GM19438 (cell line): Measurements from ENCODE around the gene PNLDC1.
"Not testable (repeated sequence)": the region's sequence is repeated elsewhere in the genome, so short reads cannot be mapped to it uniquely, and the experiment has no call there.

Experiments
- ATAC-seq: cut with Tn5 transposase; IDR thresholded peaks from one replicate; pipeline ENCODE4 v1.9.1; 2021; ENCODE audit warnings: low read depth; ENCODE audit not compliant: unreplicated experiment

Gene PNLDC1

GRCh38 chr6:159817951-159818739, 18.1 kb downstream of the PNLDC1 start:
- no peak for ATAC-seq

- no peak for ATAC-seq
Measured at GRCh38 chr6:159819098-159819497, 19.0 kb downstream of the PNLDC1 start.

GRCh38 chr6:159819932-159820640, 20.0 kb downstream of the PNLDC1 start:
- no peak for ATAC-seq

GRCh38 chr6:159821122-159821521, 21.0 kb downstream of the PNLDC1 start:
- ATAC-seq: no peak

- ATAC-seq: no peak
Measured at GRCh38 chr6:159821726-159822125, 21.6 kb downstream of the PNLDC1 start.

GRCh38 chr6:159823953-159824352, 23.9 kb downstream of the PNLDC1 start:
- no peak for ATAC-seq

- ATAC-seq: not testable (repeated sequence)
Measured at GRCh38 chr6:159824690-159825089, 24.6 kb downstream of the PNLDC1 start.

DNA sequence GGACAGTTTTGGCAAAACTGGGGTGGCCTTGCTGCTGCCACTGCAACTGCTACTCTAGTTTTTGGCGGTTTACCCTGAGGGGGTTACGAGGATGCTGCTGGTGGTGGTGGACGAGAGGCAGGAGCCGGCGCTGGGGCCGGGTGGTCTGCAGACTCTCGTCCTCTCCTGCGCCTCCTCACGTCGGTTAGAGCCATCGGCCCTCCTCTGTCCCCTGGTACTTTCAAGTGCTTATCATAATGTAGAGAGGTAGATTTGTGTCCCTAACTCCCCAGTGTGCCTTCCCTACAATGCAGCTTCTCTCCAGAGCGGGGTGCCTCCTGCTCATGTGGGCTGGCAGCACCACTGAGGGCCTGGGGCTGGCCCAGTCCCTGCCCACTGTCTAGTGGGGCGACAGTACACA, 25.9 kb downstream of the PNLDC1 start:
- no peak for ATAC-seq

DNA sequence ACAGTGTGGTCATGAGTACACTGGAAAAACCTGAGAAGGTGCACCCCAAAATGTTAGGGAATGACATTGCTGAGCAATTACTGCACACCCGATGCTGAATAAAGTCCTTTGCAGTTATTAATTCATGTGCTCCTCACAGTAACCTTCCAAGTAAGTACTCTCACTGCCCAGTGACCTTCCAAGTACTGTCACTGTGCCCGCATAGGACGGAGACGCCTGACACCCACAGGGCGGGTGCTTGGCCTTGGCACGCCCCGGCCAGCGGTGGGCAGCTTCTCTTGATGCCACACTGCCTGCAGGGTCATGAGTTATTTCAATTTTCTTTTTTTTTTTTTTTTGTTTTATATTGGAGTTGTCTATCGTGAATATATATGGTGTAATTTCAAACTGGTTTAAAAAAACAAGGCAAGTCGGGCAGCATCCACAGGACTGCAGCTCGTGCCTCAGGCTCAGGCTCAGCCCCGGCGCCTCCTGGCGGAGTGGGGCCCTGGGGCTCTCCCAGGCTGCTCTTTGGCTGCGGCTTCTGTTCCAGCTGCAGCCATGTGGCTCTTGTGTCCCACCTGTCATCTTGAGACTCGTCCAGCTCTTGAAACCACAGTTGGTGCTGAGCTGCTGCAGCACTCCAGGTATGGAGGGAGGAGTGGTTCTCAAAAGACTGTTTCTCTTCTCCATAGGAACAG, 27.0 kb downstream of the PNLDC1 start:
- no peak for ATAC-seq

DNA sequence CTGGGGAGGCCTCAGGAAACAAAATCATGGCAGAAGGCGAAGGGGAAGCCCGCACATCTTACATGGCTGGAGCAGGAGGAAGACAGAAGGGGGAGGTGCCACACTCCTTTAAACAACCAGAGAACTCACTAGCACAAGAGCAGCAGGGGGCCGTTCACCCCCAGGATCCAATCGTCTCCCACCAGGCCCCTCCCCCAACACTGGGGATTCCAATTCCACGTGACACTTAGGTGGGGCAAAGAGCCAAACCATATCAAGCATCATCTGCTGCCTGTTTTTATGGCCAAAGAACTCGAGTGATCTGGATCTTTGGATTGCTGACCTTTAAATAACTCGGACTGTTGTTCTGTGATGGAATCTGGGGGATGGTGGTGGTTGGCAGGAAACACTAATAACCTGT, 28.0 kb downstream of the PNLDC1 start:
- ATAC-seq: no peak

DNA sequence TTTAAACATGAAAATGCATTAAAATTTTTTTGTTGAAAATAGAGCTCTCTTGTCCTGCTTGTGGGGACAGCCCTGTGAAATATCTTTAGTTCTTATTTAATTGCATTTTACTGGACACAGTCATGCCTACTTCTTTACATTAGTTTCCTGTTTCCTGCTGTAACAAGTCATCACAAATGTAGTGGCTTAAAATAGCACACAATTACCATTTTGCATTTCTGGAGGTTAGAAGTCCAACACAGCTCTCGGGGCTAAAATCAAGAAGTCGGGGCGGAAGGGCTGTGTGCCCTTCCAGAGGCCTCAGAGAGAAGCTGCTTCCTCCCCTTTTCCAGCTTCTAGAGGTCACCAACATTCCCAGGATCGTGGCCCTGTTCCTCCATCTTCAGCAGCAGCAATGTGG, 29.4 kb downstream of the PNLDC1 start:
- no peak for ATAC-seq

DNA sequence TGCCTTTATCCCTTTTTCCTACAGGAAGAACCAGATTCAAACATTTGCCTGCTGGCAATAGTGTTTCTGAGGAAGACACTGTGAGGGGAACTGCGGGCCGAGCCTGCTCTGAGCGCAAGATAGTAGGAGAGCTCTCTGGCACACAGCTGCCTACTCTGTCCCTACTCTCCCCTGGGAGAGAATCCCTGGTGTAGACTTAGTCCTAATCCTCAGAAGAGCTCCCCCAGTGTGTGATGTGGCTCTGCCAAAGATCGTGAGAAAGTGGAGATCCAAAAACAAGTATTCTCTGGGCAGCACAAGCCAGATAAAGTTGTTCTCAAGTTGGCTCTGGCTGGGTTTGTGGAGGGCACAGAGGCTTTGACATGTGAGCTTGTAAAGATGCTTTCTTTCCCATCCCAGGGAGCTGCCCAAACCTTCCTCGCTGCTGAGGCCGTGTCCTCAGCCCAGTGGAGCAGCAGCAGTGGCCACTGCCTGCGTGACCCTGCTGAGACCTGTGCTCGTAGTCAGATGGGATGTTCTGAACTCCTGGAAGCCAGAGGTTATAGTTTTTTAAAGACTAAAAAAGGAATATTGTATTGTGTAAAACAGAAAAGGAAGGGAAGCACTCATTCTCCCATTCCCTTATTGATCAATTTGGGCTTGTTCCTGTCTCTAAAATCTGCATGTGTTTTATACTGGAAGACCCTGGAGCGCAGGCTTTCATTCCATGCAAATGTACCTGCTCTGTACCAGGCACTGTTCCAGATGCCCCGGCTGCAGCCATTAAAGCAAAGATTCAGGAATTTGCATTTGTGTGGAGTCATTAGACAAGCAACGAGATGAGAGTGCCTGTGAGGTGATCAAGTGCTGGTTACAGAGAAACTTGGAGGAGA, 30.7 kb downstream of the PNLDC1 start:
- ATAC-seq: no peak

- no peak for ATAC-seq
Measured at GRCh38 chr6:159831373-159831679, 31.2 kb downstream of the PNLDC1 start.

DNA sequence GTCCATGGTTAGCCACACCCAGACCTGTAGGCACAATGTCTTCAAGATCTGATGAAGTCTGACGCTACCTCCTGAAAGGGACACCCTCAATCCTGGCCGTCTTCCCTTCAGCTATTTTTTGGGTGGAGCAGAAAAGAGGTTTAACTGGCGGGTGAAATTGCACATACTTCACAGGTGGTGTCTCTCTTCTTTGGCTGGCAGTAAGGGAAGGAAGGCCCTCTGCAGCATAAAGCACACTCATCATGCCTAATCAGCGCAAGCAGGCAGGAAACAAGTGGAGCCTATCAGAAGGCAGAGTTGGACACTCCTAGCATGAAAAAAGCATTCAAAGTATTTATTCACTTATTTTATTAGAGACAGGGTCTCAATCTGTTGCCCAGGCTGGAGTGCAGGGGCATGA, 32.9 kb downstream of the PNLDC1 start:
- ATAC-seq: no peak

- no peak for ATAC-seq
Measured at GRCh38 chr6:159833556-159833955, 33.5 kb downstream of the PNLDC1 start.

DNA sequence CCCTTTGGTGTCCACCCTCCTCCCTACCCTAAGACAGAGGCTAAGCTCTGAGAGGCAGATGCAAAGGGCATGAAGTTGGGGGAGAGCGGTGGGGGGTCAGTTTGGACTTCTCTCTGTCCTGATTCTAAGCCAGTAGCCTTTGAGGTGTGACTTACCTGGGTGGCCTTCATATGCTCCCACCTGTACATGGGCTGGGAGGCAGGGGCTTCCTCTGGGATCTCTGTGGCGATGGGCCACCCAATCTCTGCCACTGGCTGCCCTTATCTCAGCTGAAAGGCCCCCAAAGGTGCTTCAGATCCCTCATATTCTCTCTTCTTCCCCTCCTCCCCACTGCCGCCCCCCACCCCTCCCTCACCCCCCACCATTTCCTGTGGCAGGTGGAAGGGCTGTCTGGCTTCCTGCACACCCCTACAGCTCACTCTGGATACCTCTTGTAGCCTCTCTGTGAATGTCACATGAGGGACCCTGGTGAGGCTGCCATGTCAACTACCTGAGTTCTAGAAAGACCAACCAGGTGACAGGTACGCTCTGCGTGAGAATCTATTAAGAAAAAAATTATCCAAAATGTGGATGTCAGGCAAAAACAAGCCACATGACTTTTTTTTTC, 34.0 kb downstream of the PNLDC1 start:
- ATAC-seq: no peak

GRCh38 chr6:159836718-159837490, 36.8 kb downstream of the PNLDC1 start:
- ATAC-seq: no peak

DNA sequence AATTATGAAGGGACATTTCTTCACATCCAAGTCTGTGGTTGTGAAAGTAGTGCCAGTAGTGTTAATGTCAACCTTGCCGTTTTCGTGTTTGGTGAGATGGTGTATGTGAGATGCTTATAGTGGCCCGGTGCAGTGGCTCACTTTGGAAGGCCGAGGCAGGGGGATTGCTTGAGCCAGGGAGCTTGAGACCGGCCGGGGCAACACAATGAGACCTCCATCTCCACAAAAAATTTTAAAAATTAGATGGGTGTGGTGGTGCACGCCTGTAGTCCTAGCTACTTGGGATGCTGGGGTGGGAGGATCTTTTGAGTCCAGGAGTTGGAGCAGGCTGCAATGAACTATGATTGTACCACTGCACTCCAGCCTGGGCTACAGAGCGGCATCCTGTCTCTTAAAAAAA, 37.4 kb downstream of the PNLDC1 start:
- no peak for ATAC-seq

- ATAC-seq: no peak
Measured at GRCh38 chr6:159838020-159838744, 38.1 kb downstream of the PNLDC1 start.
